ENCODE results near the gene OR2V2.

DNA sequence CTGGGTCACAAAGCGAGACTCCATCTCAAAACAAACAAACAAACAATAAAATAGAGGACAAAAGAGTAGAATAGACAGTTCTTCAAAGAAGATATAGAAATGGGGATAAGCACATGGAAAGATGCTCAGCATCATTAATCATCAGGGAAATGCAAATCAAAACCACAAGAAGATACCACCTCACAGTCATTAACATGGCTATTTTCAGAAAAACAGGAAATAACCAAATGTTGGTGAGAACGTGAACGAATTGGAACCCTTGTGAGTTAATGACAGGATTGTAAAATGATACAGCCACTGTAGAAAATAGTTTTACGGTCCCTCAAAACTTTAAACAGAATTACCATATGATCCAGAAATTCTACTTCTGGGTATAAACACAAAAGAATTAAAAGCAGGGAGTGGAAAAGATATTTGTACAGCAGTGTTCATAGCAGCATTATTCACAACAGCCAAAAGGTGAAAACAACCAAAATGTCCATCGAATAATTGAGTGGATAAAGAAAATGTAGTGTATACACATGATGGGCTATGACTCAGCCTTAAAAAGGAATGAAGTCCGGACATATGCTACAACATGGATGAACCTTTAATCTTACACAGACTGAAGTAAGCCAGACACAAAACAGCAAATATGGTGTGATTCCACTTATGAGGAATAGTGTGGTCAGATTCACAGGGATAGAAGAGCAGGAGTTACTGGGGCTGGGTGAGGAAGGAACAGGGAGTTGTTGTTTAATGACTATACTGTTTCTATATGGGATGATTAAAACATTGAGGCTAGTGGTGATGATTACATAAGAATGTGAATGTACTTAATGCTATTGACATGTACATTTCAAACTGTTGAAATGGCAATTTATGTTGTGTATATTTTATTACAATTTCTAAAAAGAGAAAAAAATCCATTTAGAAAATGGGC, 19.7 kb downstream of the OR2V2 start:
- TF ChIP-seq HOXA7 (CRISPR knock-in tag; IDR thresholded peaks at IDR 0.05): no peak
- TF ChIP-seq POLR2A (IDR thresholded peaks at IDR 0.05; ENCODE audit: low read length): no peak
- TF ChIP-seq CEBPB (IDR thresholded peaks at IDR 0.05): no peak
- no peak for TF ChIP-seq REST (IDR thresholded peaks at IDR 0.05)
- TF ChIP-seq, protein P1, sequence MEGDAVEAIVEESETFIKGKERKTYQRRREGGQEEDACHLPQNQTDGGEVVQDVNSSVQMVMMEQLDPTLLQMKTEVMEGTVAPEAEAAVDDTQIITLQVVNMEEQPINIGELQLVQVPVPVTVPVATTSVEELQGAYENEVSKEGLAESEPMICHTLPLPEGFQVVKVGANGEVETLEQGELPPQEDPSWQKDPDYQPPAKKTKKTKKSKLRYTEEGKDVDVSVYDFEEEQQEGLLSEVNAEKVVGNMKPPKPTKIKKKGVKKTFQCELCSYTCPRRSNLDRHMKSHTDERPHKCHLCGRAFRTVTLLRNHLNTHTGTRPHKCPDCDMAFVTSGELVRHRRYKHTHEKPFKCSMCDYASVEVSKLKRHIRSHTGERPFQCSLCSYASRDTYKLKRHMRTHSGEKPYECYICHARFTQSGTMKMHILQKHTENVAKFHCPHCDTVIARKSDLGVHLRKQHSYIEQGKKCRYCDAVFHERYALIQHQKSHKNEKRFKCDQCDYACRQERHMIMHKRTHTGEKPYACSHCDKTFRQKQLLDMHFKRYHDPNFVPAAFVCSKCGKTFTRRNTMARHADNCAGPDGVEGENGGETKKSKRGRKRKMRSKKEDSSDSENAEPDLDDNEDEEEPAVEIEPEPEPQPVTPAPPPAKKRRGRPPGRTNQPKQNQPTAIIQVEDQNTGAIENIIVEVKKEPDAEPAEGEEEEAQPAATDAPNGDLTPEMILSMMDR (IDR thresholded peaks at IDR 0.05): no peak
